ENCODE results near the gene PLPPR3. TPM values are rescaled to one million over a fixed set of nuclear protein-coding genes. Genes with fewer than 3 reads are reported as not detected.

PLPPR3 gene
- total and polyA plus RNA-seq, 10 of the 15 experiments (the other 5 are each of a cell fraction or from before 2014, with no cell fraction given), result 0.07 TPM; not detected in 9

- CTCF ChIA-PET, result interaction anchor here (1.1 kb wide), 1 partner anchor 31 kb away, joined by 3 read pairs; no protein-coding TSS in a partner anchor
- TF ChIP-seq POLR2A (IDR thresholded peaks at IDR 0.05; ENCODE audit: low read depth, low read length) (0 out of 2 replicates have a peak, but pooled peaks have one; percentile 53), EED (IDR thresholded peaks at IDR 0.05; ENCODE audit: low read depth) (no peak), POLR2AphosphoS5 (IDR thresholded peaks at IDR 0.05; ENCODE audit: low read length) (peak; percentile 65)
- H3K36me3 ChIP-seq (ENCODE audit: control insufficient read depth in 2 of 2, insufficient read depth in 2 of 2, low read length in 1 of 2), result peaks cover 17 to 61% of the 10 kb centered on the region in 2 experiments; a peak in 3 of 4 replicates
- no peak overlapping the region; the same call in 1 of the 2 replicates for H3K9ac ChIP-seq (ENCODE audit: control insufficient read depth, insufficient read depth, low read length)
- peaks cover 7% of the 10 kb centered on the region; the same call in 1 of the 2 replicates for H3K4me1 ChIP-seq (ENCODE audit: control insufficient read depth, insufficient read depth, low read length)
- FAIRE-seq (no peak), DNase-seq (ENCODE audit: low read depth, low spot score) (no peak), ATAC-seq (no peak)
- RAD21 ChIA-PET (ENCODE audit: unreplicated experiment), result no interaction called here
- intact Hi-C loops (cut with micrococcal nuclease; ENCODE audit: unreplicated experiment), result no loop called here
- peak overlapping the region; percentile 51; the same call in 1 of the 2 replicates for H3K4me3 ChIP-seq
- peaks cover 38% of the 10 kb centered on the region for H4K20me1 ChIP-seq (ENCODE audit: control insufficient read depth, insufficient read depth)
- no peaks in the 10 kb centered on the region for H3K9me3 ChIP-seq (replicated peaks; ENCODE audit: control insufficient read depth, insufficient read depth, low read length)
- peak overlapping the region; percentile 85; the same call in 1 of the 2 replicates for H3K4me2 ChIP-seq (ENCODE audit: control insufficient read depth, insufficient read depth)
- in situ Hi-C loops (cut with MboI), result no loop called here
- no peak overlapping the region for H2AFZ ChIP-seq (ENCODE audit: control insufficient read depth, low read depth, low read length)
- peaks cover 68% of the 10 kb centered on the region for H3K79me2 ChIP-seq (ENCODE audit: control insufficient read depth, insufficient read depth, low read length)
- H3K27me3 ChIP-seq (replicated peaks in 1 of 2; ENCODE audit: control insufficient read depth in 2 of 2, insufficient read depth in 2 of 2, low read length in 1 of 2), result no peaks in the 10 kb centered on the region
- no peak overlapping the region for H3K27ac ChIP-seq (ENCODE audit: control insufficient read depth, insufficient read depth)
- SMC1A ChIA-PET (ENCODE audit: uncharacterized antibody, unreplicated experiment), result no interaction called here
- 83% methylated on average over 24 of the region's 29 CpGs for WGBS (ENCODE audit: insufficient coverage, insufficient replicate concordance, low lambda C conversion rate, missing lambda C conversion rate)
- POLR2A ChIA-PET, result no interaction called here
- no TSS peak for BruUV-seq (replicated peaks)
Observed at GRCh38 chr19:801030-801860, 20.5 kb downstream of the PLPPR3 start.

DNA sequence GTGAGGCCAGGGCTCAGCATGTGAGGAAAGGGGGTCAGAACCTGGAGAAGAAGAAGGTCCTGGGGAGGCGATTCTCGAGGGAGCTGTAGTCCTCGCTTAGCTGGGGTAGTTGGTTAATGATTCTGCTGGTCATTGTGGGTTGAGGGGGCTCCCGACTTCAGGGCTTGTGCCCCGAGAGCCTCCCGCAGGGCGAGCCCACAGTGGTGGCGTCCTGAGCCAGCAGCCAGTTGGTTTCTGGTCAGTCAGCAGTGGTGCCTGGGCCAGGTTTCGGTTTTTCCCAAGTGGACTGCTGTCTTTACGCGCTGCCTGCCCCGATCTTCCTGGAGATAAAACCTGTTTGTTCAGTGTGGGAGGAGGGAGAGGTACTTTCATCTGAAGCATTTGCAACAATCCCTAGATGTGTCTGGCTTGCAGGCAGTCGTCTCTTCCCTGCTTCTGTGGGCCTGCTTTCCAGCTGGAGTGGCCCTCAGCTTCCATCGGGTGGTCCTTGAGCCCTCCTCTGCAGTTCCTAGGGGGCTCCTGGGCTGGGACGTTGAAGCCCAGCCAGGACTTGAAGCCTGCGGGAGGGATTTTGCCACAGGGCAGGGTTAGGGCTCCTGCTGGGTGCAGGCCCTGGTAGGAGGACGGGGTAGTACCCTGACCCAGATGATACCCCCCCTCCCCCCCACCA, 21.3 kb downstream of the PLPPR3 start:
- H3K36me3 ChIP-seq (ENCODE audit: control insufficient read depth in 2 of 2, insufficient read depth in 2 of 2, low read length in 1 of 2), result peaks cover 17 to 54% of the 10 kb centered on the region in 2 experiments; a peak in 3 of 4 replicates
- ChIA-PET RAD21 (ENCODE audit: unreplicated experiment) (no interaction called here), SMC1A (ENCODE audit: uncharacterized antibody, unreplicated experiment) (no interaction called here), CTCF (interaction anchor here (1.1 kb wide), 1 partner anchor 31 kb away, joined by 3 read pairs; no protein-coding TSS in a partner anchor), POLR2A (no interaction called here)
- H3K9ac ChIP-seq (ENCODE audit: control insufficient read depth, insufficient read depth, low read length), result peak overlapping the region; percentile 33; the same call in 1 of the 2 replicates
- 66% methylated on average over 17 of the region's 17 CpGs for WGBS (ENCODE audit: insufficient coverage, insufficient replicate concordance, low lambda C conversion rate, missing lambda C conversion rate)
- ATAC-seq (no peak), FAIRE-seq (no peak), DNase-seq (ENCODE audit: low read depth, low spot score) (no peak)
- intact Hi-C loops (cut with micrococcal nuclease; ENCODE audit: unreplicated experiment), result no loop called here
- no peaks in the 10 kb centered on the region for H3K27me3 ChIP-seq (replicated peaks in 1 of 2; ENCODE audit: control insufficient read depth in 2 of 2, insufficient read depth in 2 of 2, low read length in 1 of 2)
- TF ChIP-seq ZZZ3 (IDR thresholded peaks at IDR 0.05; ENCODE audit: control insufficient read depth, insufficient read length, low read depth) (no peak), CEBPZ (IDR thresholded peaks at IDR 0.05; ENCODE audit: low read depth, low read length) (no peak), POLR2A (IDR thresholded peaks at IDR 0.05; ENCODE audit: low read depth, low read length) (peak; percentile 13), POLR2AphosphoS5 (IDR thresholded peaks at IDR 0.05; ENCODE audit: low read length) (peak; percentile 54; the same call in 1 of the 2 replicates), SIX5 (IDR thresholded peaks at IDR 0.05; ENCODE audit: low read depth, low read length, severe bottlenecking) (no peak)
- TF ChIP-seq, protein P1, sequence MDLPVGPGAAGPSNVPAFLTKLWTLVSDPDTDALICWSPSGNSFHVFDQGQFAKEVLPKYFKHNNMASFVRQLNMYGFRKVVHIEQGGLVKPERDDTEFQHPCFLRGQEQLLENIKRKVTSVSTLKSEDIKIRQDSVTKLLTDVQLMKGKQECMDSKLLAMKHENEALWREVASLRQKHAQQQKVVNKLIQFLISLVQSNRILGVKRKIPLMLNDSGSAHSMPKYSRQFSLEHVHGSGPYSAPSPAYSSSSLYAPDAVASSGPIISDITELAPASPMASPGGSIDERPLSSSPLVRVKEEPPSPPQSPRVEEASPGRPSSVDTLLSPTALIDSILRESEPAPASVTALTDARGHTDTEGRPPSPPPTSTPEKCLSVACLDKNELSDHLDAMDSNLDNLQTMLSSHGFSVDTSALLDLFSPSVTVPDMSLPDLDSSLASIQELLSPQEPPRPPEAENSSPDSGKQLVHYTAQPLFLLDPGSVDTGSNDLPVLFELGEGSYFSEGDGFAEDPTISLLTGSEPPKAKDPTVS (IDR thresholded peaks at IDR 0.05; ENCODE audit: low read depth, low read length), result no peak
- TF ChIP-seq, protein P2, sequence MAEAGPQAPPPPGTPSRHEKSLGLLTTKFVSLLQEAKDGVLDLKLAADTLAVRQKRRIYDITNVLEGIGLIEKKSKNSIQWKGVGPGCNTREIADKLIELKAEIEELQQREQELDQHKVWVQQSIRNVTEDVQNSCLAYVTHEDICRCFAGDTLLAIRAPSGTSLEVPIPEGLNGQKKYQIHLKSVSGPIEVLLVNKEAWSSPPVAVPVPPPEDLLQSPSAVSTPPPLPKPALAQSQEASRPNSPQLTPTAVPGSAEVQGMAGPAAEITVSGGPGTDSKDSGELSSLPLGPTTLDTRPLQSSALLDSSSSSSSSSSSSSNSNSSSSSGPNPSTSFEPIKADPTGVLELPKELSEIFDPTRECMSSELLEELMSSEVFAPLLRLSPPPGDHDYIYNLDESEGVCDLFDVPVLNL (IDR thresholded peaks at IDR 0.05; ENCODE audit: low read depth, low read length), result no peak
- no peak overlapping the region for H3K27ac ChIP-seq (ENCODE audit: control insufficient read depth, insufficient read depth)
- H3K4me2 ChIP-seq (ENCODE audit: control insufficient read depth, insufficient read depth), result peak overlapping the region; percentile 85
- TSS peak; percentile 51 for BruUV-seq (replicated peaks)
- H3K4me1 ChIP-seq (ENCODE audit: control insufficient read depth, insufficient read depth, low read length), result peaks cover 7% of the 10 kb centered on the region; the same call in 1 of the 2 replicates
- in situ Hi-C loops (cut with MboI), result no loop called here
- H3K9me3 ChIP-seq (replicated peaks; ENCODE audit: control insufficient read depth, insufficient read depth, low read length), result no peaks in the 10 kb centered on the region
- H3K4me3 ChIP-seq, result peak overlapping the region; percentile 92
- H4K20me1 ChIP-seq (ENCODE audit: control insufficient read depth, insufficient read depth), result peaks cover 38% of the 10 kb centered on the region
- H2AFZ ChIP-seq (ENCODE audit: control insufficient read depth, low read depth, low read length), result no peak overlapping the region
- peaks cover 67% of the 10 kb centered on the region for H3K79me2 ChIP-seq (ENCODE audit: control insufficient read depth, insufficient read depth, low read length)

Measured in GM12878 (cell line).